OCI-LY7 (cell line): ENCODE measurements around the gene SLC19A1.

ENCODE experiments used
- EZH2phosphoT487 ChIP-seq: fragments of 200-600 bp; sonication (generic); IDR thresholded peaks from 2 replicates; pipeline ENCODE4 v1.6.1; 2018; ENCODE audit warnings: low read depth, borderline replicate concordance, mild to moderate bottlenecking, mixed run types, antibody characterized with exemption, low read length, moderate library complexity, mixed read lengths
- TF ChIP-seq, protein P1 (sequence below): fragments of 200-600 bp; sonication (generic); conservative IDR thresholded peaks from 2 replicates; pipeline ENCODE4 v1.5.1; 2014; ENCODE audit warnings: mild to moderate bottlenecking, antibody characterized with exemption, low read length, moderate library complexity, mixed read lengths

DNA sequence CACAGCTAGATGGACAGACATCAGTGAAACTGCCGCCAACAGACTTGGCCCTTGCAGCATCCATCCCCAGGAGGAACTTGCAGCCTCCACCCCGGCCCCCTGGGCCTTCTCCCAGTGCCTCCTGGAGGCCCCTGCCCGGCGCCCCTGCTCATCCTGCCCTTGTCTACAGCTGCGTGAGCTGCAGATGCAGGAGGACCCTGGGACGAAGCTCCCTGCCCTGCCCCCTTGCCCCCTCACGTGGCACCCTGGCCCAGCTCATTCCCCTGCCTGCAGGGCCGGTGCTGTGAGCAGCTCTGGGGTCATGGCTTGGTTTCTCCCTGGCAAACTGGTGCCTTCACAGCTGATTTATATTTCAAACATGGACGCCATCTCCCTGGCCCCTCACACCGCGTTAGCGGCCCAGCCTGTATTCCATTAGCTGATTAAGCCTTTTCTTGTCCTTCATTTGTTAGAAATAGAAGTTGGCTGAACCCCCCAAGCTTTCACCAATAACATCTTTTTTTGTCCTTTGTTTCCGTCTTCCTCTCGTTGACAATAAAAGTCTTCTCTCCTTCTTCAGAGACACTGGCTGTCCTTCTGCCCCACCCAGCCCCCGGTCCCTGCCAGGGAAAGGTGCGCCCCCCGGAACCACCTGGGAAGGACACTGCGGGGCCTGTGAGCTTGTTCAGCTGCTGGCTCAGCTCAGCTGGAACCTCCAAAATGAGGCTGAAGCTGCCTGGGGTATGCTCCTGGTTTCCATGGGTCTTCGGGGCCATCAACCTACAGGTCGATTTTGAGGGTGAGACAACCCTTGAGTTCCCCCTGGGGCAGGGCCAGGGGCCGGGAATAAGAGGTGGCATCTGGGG, 34.0 kb upstream of the SLC19A1 start:
- TF ChIP-seq, protein P1, sequence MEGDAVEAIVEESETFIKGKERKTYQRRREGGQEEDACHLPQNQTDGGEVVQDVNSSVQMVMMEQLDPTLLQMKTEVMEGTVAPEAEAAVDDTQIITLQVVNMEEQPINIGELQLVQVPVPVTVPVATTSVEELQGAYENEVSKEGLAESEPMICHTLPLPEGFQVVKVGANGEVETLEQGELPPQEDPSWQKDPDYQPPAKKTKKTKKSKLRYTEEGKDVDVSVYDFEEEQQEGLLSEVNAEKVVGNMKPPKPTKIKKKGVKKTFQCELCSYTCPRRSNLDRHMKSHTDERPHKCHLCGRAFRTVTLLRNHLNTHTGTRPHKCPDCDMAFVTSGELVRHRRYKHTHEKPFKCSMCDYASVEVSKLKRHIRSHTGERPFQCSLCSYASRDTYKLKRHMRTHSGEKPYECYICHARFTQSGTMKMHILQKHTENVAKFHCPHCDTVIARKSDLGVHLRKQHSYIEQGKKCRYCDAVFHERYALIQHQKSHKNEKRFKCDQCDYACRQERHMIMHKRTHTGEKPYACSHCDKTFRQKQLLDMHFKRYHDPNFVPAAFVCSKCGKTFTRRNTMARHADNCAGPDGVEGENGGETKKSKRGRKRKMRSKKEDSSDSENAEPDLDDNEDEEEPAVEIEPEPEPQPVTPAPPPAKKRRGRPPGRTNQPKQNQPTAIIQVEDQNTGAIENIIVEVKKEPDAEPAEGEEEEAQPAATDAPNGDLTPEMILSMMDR = no peak
- TF ChIP-seq EZH2phosphoT487 = no peak
